Thyroid gland (tissue), 4 donors: Measurements from ENCODE around the gene CREG1.

Source experiments
- CTCF ChIP-seq, 6 experiments: fragments of 200-600 bp in 3 of 6; fragments of 450-650 bp in 3 of 6; sonication (generic) in 3 of 6; IDR thresholded peaks; one replicate each; pipeline ENCODE4 v1.5.1; 2016 to 2019; ENCODE audit warnings: antibody characterized with exemption in 6 of 6, mild to moderate bottlenecking in 2 of 6, inconsistent platforms in 1 of 6, moderate library complexity in 1 of 6
- POLR2A ChIP-seq, 2 donors: fragments of 450-650 bp; IDR thresholded peaks; one replicate each; pipeline ENCODE4 v1.6.1; 2017; ENCODE audit warnings: antibody characterized with exemption in 2 of 2, mild to moderate bottlenecking in 2 of 2, moderate library complexity in 1 of 2

- no peak for TF ChIP-seq CTCF (IDR thresholded peaks at IDR 0.05)
- TF ChIP-seq POLR2A (IDR thresholded peaks at IDR 0.05), result no peak
These were observed 35.2 kb downstream of the CREG1 start, which contains the start of gene CD247 for GRCh38 chr1:167518331-167518700.
